Right lobe of liver (tissue), 6 donors: ENCODE data around the gene LLPH. TPM values are rescaled to one million over a fixed set of nuclear protein-coding genes. Genes with fewer than 3 reads are reported as not detected.

Source experiments
- ATAC-seq, 4 donors: fragments of 200-7000 bp; cut with Tn5 transposase; one replicate each; pipeline ENCODE4 v1.9.1; 2020; ENCODE audit warnings: mild to moderate bottlenecking in 4 of 4, moderate library complexity in 4 of 4
- DNase-seq, 3 donors: peaks; one replicate each; pipeline ENCODE4 v3.0.0-alpha.2; 2020
- H3K27ac ChIP-seq, 3 donors: fragments of 200-600 bp; one replicate each; pipeline ENCODE4 v1.8.0; 2022
- H3K27me3 ChIP-seq, 2 donors: fragments of 200-600 bp; one replicate each; pipeline ENCODE4 v1.8.0; 2022
- H3K36me3 ChIP-seq, 4 donors: fragments of 200-600 bp; sonication (generic) in 1 of 4; one replicate each; pipeline versions ENCODE4 v1.5.1 to v1.8.0; 2017 to 2022; ENCODE audit warnings: control low read depth in 1 of 4
- H3K4me1 ChIP-seq, 4 donors: fragments of 200-600 bp; sonication (generic) in 1 of 4; one replicate each; pipeline versions ENCODE4 v1.5.1 to v1.8.0; 2017 to 2022; ENCODE audit warnings: control low read depth in 1 of 4
- H3K4me3 ChIP-seq, 3 donors: fragments of 200-600 bp; one replicate each; pipeline ENCODE4 v1.8.0; 2022
- H3K9me3 ChIP-seq, 4 donors: fragments of 200-600 bp; sonication (generic) in 1 of 4; one replicate each; pipeline versions ENCODE4 v1.5.1 to v1.8.0; 2017 to 2022; ENCODE audit warnings: control low read depth in 1 of 4
- CTCF ChIP-seq, 4 donors: fragments of 200-600 bp in 3 of 4; fragments of 450-650 bp in 1 of 4; IDR thresholded peaks; one replicate each; pipeline versions ENCODE4 v1.5.1 to v1.8.0; 2016 to 2022; ENCODE audit warnings: antibody characterized with exemption in 4 of 4, mild to moderate bottlenecking in 2 of 4
- POLR2A ChIP-seq: fragments of 450-650 bp; IDR thresholded peaks from one replicate; pipeline ENCODE4 v1.6.1; 2017; ENCODE audit warnings: antibody characterized with exemption, mild to moderate bottlenecking
- WGBS: methylation state at CpG from one replicate; pipeline ENCODE4 v1.1.6; 2018; ENCODE audit warnings: low coverage, low lambda C conversion rate; ENCODE audit not compliant: insufficient coverage; ENCODE audit errors: missing lambda C conversion rate; 5-methylcytosine and 5-hydroxymethylcytosine counted together
- intact Hi-C, 2 donors: fragments of 100-400 bp; cut with DNase I; formaldehyde crosslinking; loops; one replicate each; pipeline versions ENCODE4 v1.11.2 to v1.14.1; 2022
- total RNA-seq, 6 experiments: library from RNA; depleted of rRNA in 2 of 6; stranded (reverse); fragments of >200 nt in 2 of 6; fragmentation: NEBNext Ultra II Directional in 3 of 6; extraction: Animal tissue kit (Norgen Biotek cat#: 25700) in 3 of 6; gene quantifications; one replicate each; pipeline versions ENCODE4 v1.1.0 to v1.2.4, GENCODE V29; 2016 to 2023
- donor health status: DM: no; HTN: yes; CAD: no.
- donor health status: DM: no; HTN: no; CAD: no.
- donor health status: DM: no; HTN: no; CAD: no.
- donor health status: DM: no; HTN: yes; CAD: no.
- donor health status: DM: no; HTN: yes; CAD: no.

The LLPH gene
- total RNA-seq, 6 experiments from 2014 or later = 5.2 to 13.0 (median 7.8) TPM

DNA sequence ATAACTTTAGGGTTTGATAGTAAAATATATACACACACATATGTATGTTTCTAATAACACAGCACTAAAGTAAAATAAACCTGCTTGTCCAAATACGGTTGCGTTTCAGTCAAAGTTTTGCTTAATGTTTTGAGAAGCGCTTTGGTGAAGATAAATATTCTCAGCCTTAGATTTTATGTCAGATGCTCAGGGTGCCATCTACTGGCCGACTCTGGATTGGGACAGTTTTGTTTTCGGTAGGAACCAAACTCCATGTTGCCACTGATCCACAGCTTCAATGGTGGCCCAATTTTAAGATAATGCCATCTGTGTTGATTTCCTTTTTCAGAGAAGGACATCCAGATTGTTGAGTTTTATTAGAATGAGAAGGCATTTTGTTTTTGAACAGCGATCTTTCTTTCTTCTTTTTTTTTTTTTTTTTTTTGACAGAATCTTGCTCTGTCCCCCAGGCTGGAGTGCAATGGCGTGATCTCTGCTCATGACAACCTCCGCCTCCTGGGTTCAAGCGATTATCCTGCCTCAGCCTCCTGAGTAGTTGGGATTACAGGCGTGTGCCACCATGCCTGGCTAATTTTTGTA is 43.1 kb downstream of the LLPH start:
- DNase-seq (peak in 2 of 3 donors; percentile 46 to 64), ATAC-seq (peak; percentile 87 to 95 (median 91))
- no peaks in the 10 kb centered on the region for H3K9me3 ChIP-seq
- H3K27ac ChIP-seq = no peak overlapping the region
- H3K4me3 ChIP-seq = no peak overlapping the region
- no peaks in the 10 kb centered on the region for H3K27me3 ChIP-seq
- intact Hi-C loops = no loop called here
- 19% methylated on average over 9 of the region's 10 CpGs for WGBS
- no peaks in the 10 kb centered on the region for H3K4me1 ChIP-seq
- no peak for TF ChIP-seq POLR2A
- TF ChIP-seq CTCF (IDR thresholded peaks at IDR 0.05) = peak; percentile 71 to 80 (median 72)
- no peaks in the 10 kb centered on the region for H3K36me3 ChIP-seq

- DNase-seq (no peak), ATAC-seq (no peak)
- Histone ChIP-seq H3K9me3 (no peaks in the 10 kb centered on the region), H3K27me3 (no peaks in the 10 kb centered on the region), H3K4me3 (no peak overlapping the region), H3K36me3 (no peaks in the 10 kb centered on the region), H3K27ac (no peak overlapping the region), H3K4me1 (no peaks in the 10 kb centered on the region)
- TF ChIP-seq CTCF (IDR thresholded peaks at IDR 0.05) (no peak), POLR2A (no peak)
- 82% methylated on average over 2 of the region's 2 CpGs for WGBS
- intact Hi-C loops = no loop called here
Measured at GRCh38 chr12:66085998-66086397, 44.6 kb downstream of the LLPH start.

DNA sequence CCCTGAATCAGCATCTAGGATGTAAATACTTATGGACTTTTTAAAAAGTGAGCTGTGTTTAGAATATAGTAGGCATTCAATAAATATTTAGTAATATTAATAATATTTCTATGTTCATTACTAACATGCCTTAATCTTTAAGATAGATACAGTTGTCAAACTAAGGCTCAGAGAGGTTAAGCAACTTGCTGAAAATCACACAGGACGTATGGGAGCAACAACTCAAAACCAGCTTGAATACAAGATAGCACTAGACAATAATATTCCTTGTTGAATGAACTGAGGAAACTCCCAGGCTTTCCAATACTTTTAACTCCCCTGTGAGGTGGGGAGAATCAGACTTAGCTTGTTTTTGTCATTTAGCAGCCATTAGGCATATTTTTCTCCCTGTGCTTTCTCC is 45.3 kb downstream of the LLPH start:
- H3K4me3 ChIP-seq = no peak overlapping the region
- ATAC-seq (no peak), DNase-seq (no peak)
- no peak overlapping the region for H3K27ac ChIP-seq
- H3K4me1 ChIP-seq = no peaks in the 10 kb centered on the region
- 70% methylated on average over 1 of the region's 1 CpG for WGBS
- intact Hi-C loops = no loop called here
- no peak for TF ChIP-seq POLR2A
- TF ChIP-seq CTCF (IDR thresholded peaks at IDR 0.05) = no peak
- no peaks in the 10 kb centered on the region for H3K27me3 ChIP-seq
- H3K9me3 ChIP-seq = no peaks in the 10 kb centered on the region
- H3K36me3 ChIP-seq = no peaks in the 10 kb centered on the region

- ATAC-seq (no peak), DNase-seq (no peak)
- TF ChIP-seq CTCF (IDR thresholded peaks at IDR 0.05) = no peak
- no peak for TF ChIP-seq POLR2A
- no peak overlapping the region for H3K4me3 ChIP-seq
- H3K27ac ChIP-seq = no peak overlapping the region
- 53% methylated on average over 1 of the region's 1 CpG for WGBS
- H3K4me1 ChIP-seq = no peaks in the 10 kb centered on the region
- H3K9me3 ChIP-seq = no peaks in the 10 kb centered on the region
- H3K27me3 ChIP-seq = no peaks in the 10 kb centered on the region
- H3K36me3 ChIP-seq = no peaks in the 10 kb centered on the region
- intact Hi-C loops = no loop called here
Measured at GRCh38 chr12:66083766-66084165, 46.8 kb downstream of the LLPH start.

DNA sequence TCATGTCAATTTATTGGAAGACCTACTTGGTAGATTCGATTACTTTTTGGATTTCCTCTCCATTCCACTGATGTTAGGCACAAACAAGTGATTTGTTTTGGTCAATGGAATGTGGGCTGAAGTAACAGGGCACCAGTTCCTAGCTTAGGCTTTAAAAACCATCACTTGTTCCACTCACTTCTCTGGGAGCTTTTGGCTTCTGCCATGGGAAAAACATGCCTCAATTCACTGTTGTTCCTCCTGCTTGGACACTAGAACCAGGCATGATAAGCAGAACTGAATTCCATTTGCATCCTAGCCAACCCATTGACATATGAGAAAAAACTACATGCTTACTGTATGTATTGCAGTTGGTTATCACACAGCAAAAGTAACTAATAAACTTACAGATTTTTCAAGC is 47.8 kb downstream of the LLPH start:
- Histone ChIP-seq H3K9me3 (no peaks in the 10 kb centered on the region), H3K27me3 (no peaks in the 10 kb centered on the region), H3K4me1 (no peaks in the 10 kb centered on the region), H3K4me3 (no peak overlapping the region), H3K36me3 (no peaks in the 10 kb centered on the region), H3K27ac (no peak overlapping the region)
- no peak for ATAC-seq
- 75% methylated on average over 1 of the region's 1 CpG for WGBS
- no peak for DNase-seq
- intact Hi-C loops = no loop called here
- no peak for TF ChIP-seq POLR2A
- TF ChIP-seq CTCF (IDR thresholded peaks at IDR 0.05) = no peak
